GM23338 (cell line): Measurements from ENCODE around the gene DSCAML1. TPM values are rescaled to one million over a fixed set of nuclear protein-coding genes. Genes with fewer than 3 reads are reported as not detected.
A peak's percentile ranks its signal among the peaks of the same experiment; 100 is the strongest.

Experiments used
- ATAC-seq: fragments of 200-7000 bp; cut with Tn5 transposase; 3 replicates; pipeline ENCODE4 v1.9.1; 2020
- DNase-seq: peaks from one replicate; pipeline ENCODE4 v3.0.0-alpha.2; 2015; ENCODE audit warnings: low spot score
- H2AFZ ChIP-seq: fragments of 200-600 bp; sonication (generic); 2 replicates; pipeline ENCODE4 v1.8.0; 2016; ENCODE audit warnings: antibody characterized with exemption, mild to moderate bottlenecking, moderate library complexity
- H3F3A ChIP-seq: fragments of 200-600 bp; sonication (generic); replicated peaks from 2 replicates; pipeline ENCODE4 v1.8.0; 2017; ENCODE audit warnings: antibody characterized with exemption, mixed run types, low read depth
- H3K27ac ChIP-seq: fragments of 200-600 bp; sonication (generic); 2 replicates; pipeline ENCODE4 v1.6.1; 2016; ENCODE audit warnings: low read depth
- H3K27me3 ChIP-seq: fragments of 200-600 bp; sonication (generic); 2 replicates; pipeline ENCODE4 v1.8.0; 2016; ENCODE audit warnings: mild to moderate bottlenecking, mixed run types, moderate library complexity; ENCODE audit not compliant: insufficient read depth
- H3K36me3 ChIP-seq: fragments of 200-600 bp; sonication (generic); 2 replicates; pipeline ENCODE4 v1.8.0; 2016; ENCODE audit warnings: mild to moderate bottlenecking; ENCODE audit not compliant: insufficient read depth
- H3K4me1 ChIP-seq: fragments of 200-600 bp; sonication (generic); 2 replicates; pipeline ENCODE4 v1.8.0; 2016; ENCODE audit warnings: mild to moderate bottlenecking, moderate library complexity; ENCODE audit not compliant: insufficient read depth
- H3K4me2 ChIP-seq: fragments of 200-600 bp; sonication (generic); 2 replicates; pipeline ENCODE4 v1.7.1; 2017; ENCODE audit warnings: mixed run types
- H3K4me3 ChIP-seq: fragments of 200-600 bp; sonication (generic); 2 replicates; pipeline ENCODE4 v1.6.1; 2016; ENCODE audit warnings: mixed run types
- H3K79me2 ChIP-seq: fragments of 200-600 bp; sonication (generic); replicated peaks from 2 replicates; pipeline ENCODE4 v1.8.0; 2017; ENCODE audit warnings: mild to moderate bottlenecking; ENCODE audit not compliant: insufficient read depth
- H3K9me2 ChIP-seq: fragments of 200-600 bp; sonication (generic); 2 replicates; pipeline ENCODE4 v1.8.0; 2017; ENCODE audit not compliant: insufficient read depth
- H4K20me1 ChIP-seq: fragments of 200-600 bp; sonication (generic); replicated peaks from 2 replicates; pipeline ENCODE4 v1.8.0; 2017; ENCODE audit warnings: mild to moderate bottlenecking; ENCODE audit not compliant: insufficient read depth
- H3K27ac Mint-ChIP-seq: 2 replicates; pipeline ENCODE4 v1.8.0; 2020; ENCODE audit warnings: inconsistent platforms, mild to moderate bottlenecking, moderate library complexity, mixed read lengths
- H3K27me3 Mint-ChIP-seq: 3 replicates; pipeline ENCODE4 v1.8.0; 2022; ENCODE audit warnings: low read depth, mild to moderate bottlenecking, moderate library complexity, mixed read lengths, inconsistent platforms; ENCODE audit not compliant: insufficient read depth, poor library complexity
- H3K36me3 Mint-ChIP-seq: 3 replicates; pipeline ENCODE4 v1.8.0; 2021; ENCODE audit warnings: low read depth, mild to moderate bottlenecking, inconsistent platforms, moderate library complexity, mixed read lengths
- H3K4me1 Mint-ChIP-seq: 3 replicates; pipeline ENCODE4 v1.8.0; 2020; ENCODE audit warnings: mild to moderate bottlenecking, inconsistent platforms, mixed read lengths
- H3K4me3 Mint-ChIP-seq: 3 replicates; pipeline ENCODE4 v1.8.0; 2021; ENCODE audit warnings: moderate library complexity, mild to moderate bottlenecking, inconsistent platforms, mixed read lengths
- H3K9me3 Mint-ChIP-seq: 3 replicates; pipeline ENCODE4 v1.8.0; 2020; ENCODE audit warnings: moderate library complexity, mild to moderate bottlenecking, inconsistent platforms, mixed read lengths
- EZH2 ChIP-seq: fragments of 200-600 bp; sonication (generic); IDR thresholded peaks from one replicate; pipeline ENCODE4 v1.8.0; 2017; ENCODE audit warnings: antibody characterized with exemption, mild to moderate bottlenecking, low read depth; ENCODE audit not compliant: unreplicated experiment
- JUNB ChIP-seq: IDR thresholded peaks from one replicate; pipeline ENCODE4 v1.6.1; 2016; ENCODE audit warnings: antibody characterized with exemption; ENCODE audit not compliant: unreplicated experiment
- STAT1 ChIP-seq: IDR thresholded peaks from one replicate; pipeline ENCODE4 v1.6.1; 2016; ENCODE audit warnings: antibody characterized with exemption; ENCODE audit not compliant: unreplicated experiment
- ZNF114 ChIP-seq: fragments of 250-450 bp; sonication (Bioruptor Pico); IDR thresholded peaks from 2 replicates; pipeline ENCODE4 v1.5.0; 2020; ENCODE audit warnings: mild to moderate bottlenecking, moderate library complexity
- ZNF331 ChIP-seq: fragments of 250-450 bp; sonication (Bioruptor Pico); IDR thresholded peaks from 2 replicates; pipeline ENCODE4 v1.5.0; 2020; ENCODE audit warnings: low read depth, mild to moderate bottlenecking, moderate library complexity
- polyA plus RNA-seq: library from polyadenylated mRNA; unstranded; fragments of >200 nt; fragmentation: Nextera tagmentation; extraction: Ambion mirVana; gene quantifications from 2 replicates; pipeline ENCODE4 v1.2.1, GENCODE V29; 2016
- total RNA-seq: library from RNA; depleted of rRNA; stranded (reverse); fragments of >200 nt; shearing (Covaris generic); gene quantifications from 2 replicates; pipeline ENCODE4 v1.2.3, GENCODE V29; 2014
- TF ChIP-seq, protein P1 (sequence below): IDR thresholded peaks from 2 replicates; pipeline ENCODE4 v1.6.1; 2016; ENCODE audit warnings: antibody characterized with exemption
- TF ChIP-seq, protein P2 (sequence below): IDR thresholded peaks from one replicate; pipeline ENCODE4 v1.6.1; 2018; ENCODE audit warnings: antibody characterized with exemption; ENCODE audit not compliant: unreplicated experiment
- TF ChIP-seq, protein P3 (sequence below), 2 experiments: fragments of 200-600 bp in 1 of 2; sonication (generic) in 1 of 2; conservative IDR thresholded peaks; 2 replicates each; pipeline versions ENCODE4 v1.5.1 to v1.6.1; 2016 to 2017; ENCODE audit warnings: antibody characterized with exemption in 2 of 2, low read depth in 2 of 2, mild to moderate bottlenecking in 2 of 2, moderate library complexity in 1 of 2

DSCAML1 gene
- total and polyA plus RNA-seq, 2 experiments from 2014 or later: 0.17 TPM; not detected in 1

GRCh38 chr11:117794772-117795629, 2.0 kb downstream of the DSCAML1 start:
- DNase-seq (peak; percentile 32), ATAC-seq (peak; percentile 9)
- Histone ChIP-seq H4K20me1 (no peaks in the 10 kb centered on the region), H3K4me3 (peak overlapping the region; percentile 71), H3K79me2 (no peaks in the 10 kb centered on the region), H3K36me3 (no peaks in the 10 kb centered on the region), H3K27me3 (peaks cover 71% of the 10 kb centered on the region), H3F3A (no peaks in the 10 kb centered on the region), H3K27ac (no peak overlapping the region), H3K4me1 (peaks cover 10% of the 10 kb centered on the region; the same call in 1 of the 2 replicates), H2AFZ (peak overlapping the region; percentile 92), H3K9me2 (no peaks in the 10 kb centered on the region), H3K4me2 (peak overlapping the region; percentile 94)
- Mint-ChIP-seq H3K27ac (no peak overlapping the region), H3K4me1 (peaks cover 26% of the 10 kb centered on the region), H3K36me3 (no peaks in the 10 kb centered on the region), H3K9me3 (no peaks in the 10 kb centered on the region), H3K4me3 (peak overlapping the region; percentile 79), H3K27me3 (peaks cover 62% of the 10 kb centered on the region)
- TF ChIP-seq STAT1 (no peak), EZH2 (peak; percentile 46), JUNB (no peak), ZNF331 (no peak)
- TF ChIP-seq, protein P1, sequence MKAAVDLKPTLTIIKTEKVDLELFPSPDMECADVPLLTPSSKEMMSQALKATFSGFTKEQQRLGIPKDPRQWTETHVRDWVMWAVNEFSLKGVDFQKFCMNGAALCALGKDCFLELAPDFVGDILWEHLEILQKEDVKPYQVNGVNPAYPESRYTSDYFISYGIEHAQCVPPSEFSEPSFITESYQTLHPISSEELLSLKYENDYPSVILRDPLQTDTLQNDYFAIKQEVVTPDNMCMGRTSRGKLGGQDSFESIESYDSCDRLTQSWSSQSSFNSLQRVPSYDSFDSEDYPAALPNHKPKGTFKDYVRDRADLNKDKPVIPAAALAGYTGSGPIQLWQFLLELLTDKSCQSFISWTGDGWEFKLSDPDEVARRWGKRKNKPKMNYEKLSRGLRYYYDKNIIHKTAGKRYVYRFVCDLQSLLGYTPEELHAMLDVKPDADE: no peak
- TF ChIP-seq, protein P2, sequence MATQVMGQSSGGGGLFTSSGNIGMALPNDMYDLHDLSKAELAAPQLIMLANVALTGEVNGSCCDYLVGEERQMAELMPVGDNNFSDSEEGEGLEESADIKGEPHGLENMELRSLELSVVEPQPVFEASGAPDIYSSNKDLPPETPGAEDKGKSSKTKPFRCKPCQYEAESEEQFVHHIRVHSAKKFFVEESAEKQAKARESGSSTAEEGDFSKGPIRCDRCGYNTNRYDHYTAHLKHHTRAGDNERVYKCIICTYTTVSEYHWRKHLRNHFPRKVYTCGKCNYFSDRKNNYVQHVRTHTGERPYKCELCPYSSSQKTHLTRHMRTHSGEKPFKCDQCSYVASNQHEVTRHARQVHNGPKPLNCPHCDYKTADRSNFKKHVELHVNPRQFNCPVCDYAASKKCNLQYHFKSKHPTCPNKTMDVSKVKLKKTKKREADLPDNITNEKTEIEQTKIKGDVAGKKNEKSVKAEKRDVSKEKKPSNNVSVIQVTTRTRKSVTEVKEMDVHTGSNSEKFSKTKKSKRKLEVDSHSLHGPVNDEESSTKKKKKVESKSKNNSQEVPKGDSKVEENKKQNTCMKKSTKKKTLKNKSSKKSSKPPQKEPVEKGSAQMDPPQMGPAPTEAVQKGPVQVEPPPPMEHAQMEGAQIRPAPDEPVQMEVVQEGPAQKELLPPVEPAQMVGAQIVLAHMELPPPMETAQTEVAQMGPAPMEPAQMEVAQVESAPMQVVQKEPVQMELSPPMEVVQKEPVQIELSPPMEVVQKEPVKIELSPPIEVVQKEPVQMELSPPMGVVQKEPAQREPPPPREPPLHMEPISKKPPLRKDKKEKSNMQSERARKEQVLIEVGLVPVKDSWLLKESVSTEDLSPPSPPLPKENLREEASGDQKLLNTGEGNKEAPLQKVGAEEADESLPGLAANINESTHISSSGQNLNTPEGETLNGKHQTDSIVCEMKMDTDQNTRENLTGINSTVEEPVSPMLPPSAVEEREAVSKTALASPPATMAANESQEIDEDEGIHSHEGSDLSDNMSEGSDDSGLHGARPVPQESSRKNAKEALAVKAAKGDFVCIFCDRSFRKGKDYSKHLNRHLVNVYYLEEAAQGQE: no peak
- TF ChIP-seq, protein P3, sequence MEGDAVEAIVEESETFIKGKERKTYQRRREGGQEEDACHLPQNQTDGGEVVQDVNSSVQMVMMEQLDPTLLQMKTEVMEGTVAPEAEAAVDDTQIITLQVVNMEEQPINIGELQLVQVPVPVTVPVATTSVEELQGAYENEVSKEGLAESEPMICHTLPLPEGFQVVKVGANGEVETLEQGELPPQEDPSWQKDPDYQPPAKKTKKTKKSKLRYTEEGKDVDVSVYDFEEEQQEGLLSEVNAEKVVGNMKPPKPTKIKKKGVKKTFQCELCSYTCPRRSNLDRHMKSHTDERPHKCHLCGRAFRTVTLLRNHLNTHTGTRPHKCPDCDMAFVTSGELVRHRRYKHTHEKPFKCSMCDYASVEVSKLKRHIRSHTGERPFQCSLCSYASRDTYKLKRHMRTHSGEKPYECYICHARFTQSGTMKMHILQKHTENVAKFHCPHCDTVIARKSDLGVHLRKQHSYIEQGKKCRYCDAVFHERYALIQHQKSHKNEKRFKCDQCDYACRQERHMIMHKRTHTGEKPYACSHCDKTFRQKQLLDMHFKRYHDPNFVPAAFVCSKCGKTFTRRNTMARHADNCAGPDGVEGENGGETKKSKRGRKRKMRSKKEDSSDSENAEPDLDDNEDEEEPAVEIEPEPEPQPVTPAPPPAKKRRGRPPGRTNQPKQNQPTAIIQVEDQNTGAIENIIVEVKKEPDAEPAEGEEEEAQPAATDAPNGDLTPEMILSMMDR (conservative IDR thresholded peaks at IDR 0.05; ENCODE audit: low read depth in 2 of 2): no peak

GRCh38 chr11:117794135-117794534, 2.9 kb downstream of the DSCAML1 start:
- Mint-ChIP-seq H3K27me3 (peaks cover 60% of the 10 kb centered on the region), H3K27ac (no peak overlapping the region), H3K36me3 (no peaks in the 10 kb centered on the region), H3K4me3 (peak overlapping the region; percentile 14; the same call in 1 of the 3 replicates), H3K9me3 (no peaks in the 10 kb centered on the region), H3K4me1 (peaks cover 19% of the 10 kb centered on the region)
- Histone ChIP-seq H3K4me1 (peaks cover 10% of the 10 kb centered on the region; the same call in 1 of the 2 replicates), H3K4me2 (no peak overlapping the region), H3K4me3 (no peak overlapping the region), H3K9me2 (no peaks in the 10 kb centered on the region), H3K79me2 (no peaks in the 10 kb centered on the region), H3F3A (no peaks in the 10 kb centered on the region), H3K27me3 (peaks cover 63% of the 10 kb centered on the region), H4K20me1 (no peaks in the 10 kb centered on the region), H3K27ac (no peak overlapping the region), H3K36me3 (no peaks in the 10 kb centered on the region), H2AFZ (no peak overlapping the region)
- ATAC-seq (no peak), DNase-seq (no peak)
- TF ChIP-seq ZNF114 (CRISPR knock-in tag) (no peak), EZH2 (peak; percentile 25)
